HEK293T (cell line): ENCODE results near the gene WDR5B.

Experiments
- CTCF ChIA-PET: fragments of 350-600 bp; formaldehyde crosslinking; extraction: SDS; loops from one replicate; lab custom pipeline; 2021; ENCODE audit warnings: antibody characterized with exemption, inconsistent platforms; lab: Yijun Ruan, JAX
- POLR2A ChIA-PET: fragments of 350-600 bp; formaldehyde crosslinking; extraction: SDS; loops from one replicate; lab custom pipeline; 2020; ENCODE audit warnings: antibody characterized with exemption, inconsistent platforms; lab: Yijun Ruan, JAX
- DNase-seq: peaks from one replicate; pipeline ENCODE4 v3.0.0; 2012; ENCODE audit warnings: mixed read lengths; ENCODE audit errors: extremely low spot score
- ARNT ChIP-seq: fragments of 450-650 bp; IDR thresholded peaks from 2 replicates; pipeline ENCODE4 v1.6.1; 2017; ENCODE audit warnings: mild to moderate bottlenecking
- BHLHE40 ChIP-seq: fragments of 450-650 bp; IDR thresholded peaks from 2 replicates; pipeline ENCODE4 v1.6.1; 2016; ENCODE audit warnings: mild to moderate bottlenecking, moderate library complexity, borderline replicate concordance
- CTBP1 ChIP-seq: fragments of 450-650 bp; IDR thresholded peaks from 2 replicates; pipeline ENCODE4 v1.6.1; 2016; ENCODE audit warnings: borderline replicate concordance
- ELF4 ChIP-seq: fragments of 450-650 bp; IDR thresholded peaks from 2 replicates; pipeline ENCODE4 v1.6.1; 2017; ENCODE audit warnings: antibody characterized with exemption
- FOXA1 ChIP-seq: fragments of 450-650 bp; IDR thresholded peaks from 2 replicates; pipeline ENCODE4 v1.6.1; 2016; ENCODE audit warnings: mild to moderate bottlenecking
- FOXK2 ChIP-seq: fragments of 450-650 bp; IDR thresholded peaks from 2 replicates; pipeline ENCODE4 v1.6.1; 2016; ENCODE audit warnings: mild to moderate bottlenecking
- FOXM1 ChIP-seq: fragments of 450-650 bp; IDR thresholded peaks from 2 replicates; pipeline ENCODE4 v1.6.1; 2017; ENCODE audit warnings: mild to moderate bottlenecking, borderline replicate concordance
- HDGF ChIP-seq: fragments of 450-650 bp; IDR thresholded peaks from 2 replicates; pipeline ENCODE4 v1.6.1; 2017; ENCODE audit warnings: antibody characterized with exemption, borderline replicate concordance
- L3MBTL2 ChIP-seq: fragments of 450-650 bp; conservative IDR thresholded peaks from 2 replicates; pipeline ENCODE4 v1.6.1; 2016; ENCODE audit warnings: mild to moderate bottlenecking
- LEF1 ChIP-seq: fragments of 450-650 bp; IDR thresholded peaks from 2 replicates; pipeline ENCODE4 v1.6.1; 2017; ENCODE audit warnings: mild to moderate bottlenecking, borderline replicate concordance
- NFRKB ChIP-seq: fragments of 450-650 bp; IDR thresholded peaks from 2 replicates; pipeline ENCODE4 v1.6.1; 2016; ENCODE audit warnings: mild to moderate bottlenecking, moderate library complexity
- PKNOX1 ChIP-seq: fragments of 450-650 bp; IDR thresholded peaks from 2 replicates; pipeline ENCODE4 v1.6.1; 2016
- SP1 ChIP-seq: fragments of 450-650 bp; IDR thresholded peaks from 2 replicates; pipeline ENCODE4 v1.6.1; 2017
- SUZ12 ChIP-seq: fragments of 450-650 bp; IDR thresholded peaks from 2 replicates; pipeline ENCODE4 v1.6.1; 2016; ENCODE audit warnings: mild to moderate bottlenecking
- TARDBP ChIP-seq: fragments of 450-650 bp; IDR thresholded peaks from 2 replicates; pipeline ENCODE4 v1.6.1; 2016
- ZNF384 ChIP-seq: fragments of 450-650 bp; IDR thresholded peaks from 2 replicates; pipeline ENCODE4 v1.6.1; 2016

The WDR5B gene

GRCh38 chr3:122389892-122390291 is 26.0 kb downstream of the WDR5B start:
- CTCF ChIA-PET: interaction anchor here (1.4 kb wide), 1 partner anchor 19 kb away, joined by 3 read pairs; no protein-coding TSS in a partner anchor

GRCh38 chr3:122389197-122389596 is 26.7 kb downstream of the WDR5B start:
- CTCF ChIA-PET: interaction anchor here (1.4 kb wide), 1 partner anchor 19 kb away, joined by 3 read pairs; no protein-coding TSS in a partner anchor
- TF ChIP-seq BHLHE40 (no peak), FOXM1 (no peak), ARNT (no peak), PKNOX1 (no peak), FOXK2 (no peak), HDGF (no peak), NFRKB (no peak), FOXA1 (no peak), SUZ12 (no peak), SP1 (no peak)
- POLR2A ChIA-PET: no interaction called here
- DNase-seq: no peak

More at GRCh38 chr3:122389892-122390291, 26.0 kb downstream of the WDR5B start:
- DNase-seq: no peak
- no peak for TF ChIP-seq L3MBTL2
- no peak for TF ChIP-seq NFRKB
- TF ChIP-seq BHLHE40: no peak
- TF ChIP-seq FOXM1: no peak
- TF ChIP-seq PKNOX1: no peak
- TF ChIP-seq HDGF: no peak
- no peak for TF ChIP-seq FOXK2
- no peak for TF ChIP-seq LEF1
- no peak for TF ChIP-seq SUZ12
- POLR2A ChIA-PET: no interaction called here

GRCh38 chr3:122387709-122388108 is 28.2 kb downstream of the WDR5B start:
- POLR2A ChIA-PET: no interaction called here
- no peak for DNase-seq
- TF ChIP-seq ARNT (no peak), BHLHE40 (no peak), FOXA1 (no peak), FOXM1 (no peak), ZNF384 (no peak), L3MBTL2 (no peak), HDGF (no peak), NFRKB (no peak), FOXK2 (no peak), TARDBP (no peak), LEF1 (no peak), ELF4 (no peak), SP1 (no peak), SUZ12 (no peak), PKNOX1 (no peak), CTBP1 (no peak)
- CTCF ChIA-PET: no interaction called here

- no peak for TF ChIP-seq NFRKB
- TF ChIP-seq HDGF: no peak
- TF ChIP-seq PKNOX1: peak; percentile 38
- TF ChIP-seq BHLHE40: no peak
- TF ChIP-seq FOXM1: no peak
- no peak for TF ChIP-seq TARDBP
- no peak for TF ChIP-seq SP1
- no peak for TF ChIP-seq ZNF384
- no peak for TF ChIP-seq FOXA1
- TF ChIP-seq LEF1: no peak
- peak; percentile 46; the same call in 1 of the 2 replicates for TF ChIP-seq L3MBTL2
- no peak for TF ChIP-seq FOXK2
- TF ChIP-seq ARNT: no peak
- no peak for TF ChIP-seq ELF4
- no peak; the same call in 1 of the 2 replicates for TF ChIP-seq CTBP1
- TF ChIP-seq SUZ12: no peak
- CTCF ChIA-PET: interaction anchor here (0.6 to 1.5 kb wide), 8 partner anchors 9 to 837 kb away, joined by 3 to 6 read pairs (median 3); no protein-coding TSS in a partner anchor
- POLR2A ChIA-PET: interaction anchor here (0.6 to 2.9 kb wide), 25 partner anchors 9 to 838 kb away, joined by 3 to 34 read pairs (median 4); partner anchors contain the start of genes DTX3L, KPNA1, PARP9 and PDIA5
These were observed 31.8 kb downstream of the WDR5B start, which contains the start of gene FAM162A for GRCh38 chr3:122383771-122384697. FAM162A (plus strand) TSS chr3:122384182; CDS start chr3:122384266, 84 bp downstream.

GRCh38 chr3:122382888-122383666 is 32.8 kb downstream of the WDR5B start, which contains the start of gene MIX23:
MIX23 (minus strand) TSS chr3:122383231; CDS start chr3:122383224, 7 bp downstream.
- TF ChIP-seq FOXA1 (no peak), ELF4 (0 out of 2 replicates have a peak, but pooled peaks have one; percentile 32), FOXM1 (no peak), FOXK2 (no peak), NFRKB (peak; percentile 77), ZNF384 (no peak), SP1 (no peak), L3MBTL2 (peak; percentile 88), LEF1 (no peak), BHLHE40 (no peak), PKNOX1 (0 out of 2 replicates have a peak, but pooled peaks have one; percentile 30), HDGF (no peak), SUZ12 (no peak)
- DNase-seq: peak; percentile 78
- ChIA-PET POLR2A (interaction anchor here (0.8 to 2.9 kb wide), 12 partner anchors 10 to 1203 kb away, joined by 3 to 34 read pairs (median 4); partner anchors contain the start of genes KPNA1 and WDR5B), CTCF (interaction anchor here (0.6 kb wide), 1 partner anchor 10 kb away, joined by 3 read pairs; no protein-coding TSS in a partner anchor)

More at GRCh38 chr3:122383771-122384697, 31.8 kb downstream of the WDR5B start, which contains the start of gene FAM162A:
- peak; percentile 90 for DNase-seq
